ENCODE results near the gene SLC35E2B. TPM values are rescaled to one million over a fixed set of nuclear protein-coding genes. Genes with fewer than 3 reads are reported as not detected.

Gene SLC35E2B
- total RNA-seq, 1 experiment from 2014 or later: 41.7 TPM

DNA sequence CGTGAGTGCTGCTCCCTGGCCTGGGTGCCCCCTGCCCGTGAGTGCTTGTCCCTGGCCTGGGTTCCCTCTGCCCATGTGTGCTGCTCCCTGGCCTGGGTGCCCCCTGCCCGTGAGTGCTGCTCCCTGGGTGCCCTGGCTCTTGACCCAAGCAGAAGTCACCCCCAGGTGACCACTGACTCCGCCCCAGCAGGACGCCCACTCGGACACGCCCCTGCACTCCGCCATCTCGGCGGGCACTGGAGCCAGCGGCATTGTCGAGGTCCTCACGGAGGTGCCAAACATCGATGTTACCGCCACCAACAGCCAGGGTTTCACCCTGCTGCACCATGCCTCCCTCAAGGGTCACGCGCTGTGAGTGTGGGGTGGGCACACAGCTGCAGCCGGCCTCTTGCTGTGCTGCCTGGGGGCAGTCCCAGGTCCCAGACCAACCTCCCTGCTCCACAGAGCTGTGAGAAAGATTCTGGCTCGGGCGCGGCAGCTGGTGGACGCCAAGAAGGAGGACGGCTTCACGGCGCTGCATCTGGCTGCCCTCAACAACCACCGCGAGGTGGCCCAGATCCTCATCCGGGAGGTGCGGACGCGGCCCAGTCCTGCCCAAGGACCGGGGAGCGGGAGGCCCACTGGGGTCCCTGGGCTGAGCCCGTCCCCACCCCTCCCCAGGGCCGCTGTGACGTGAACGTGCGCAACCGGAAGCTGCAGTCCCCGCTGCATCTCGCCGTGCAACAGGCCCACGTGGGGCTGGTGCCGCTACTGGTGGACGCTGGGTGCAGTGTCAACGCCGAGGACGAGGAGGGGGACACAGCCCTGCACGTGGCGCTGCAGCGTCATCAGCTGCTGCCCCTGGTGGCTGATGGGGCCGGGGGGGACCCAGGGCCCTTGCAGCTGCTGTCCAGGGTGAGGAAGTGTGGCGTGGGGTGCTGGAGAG is 64.5 kb downstream of the SLC35E2B start:
- H4K5ac ChIP-seq (ENCODE audit: insufficient read length, low read depth, low read length): no peak overlapping the region
- H3K56ac ChIP-seq (ENCODE audit: insufficient read length, low read depth, low read length): no peak overlapping the region
- no peak overlapping the region for H2BK12ac ChIP-seq (ENCODE audit: insufficient read length, low read depth, low read length)
- no peak overlapping the region for H3K27ac Mint-ChIP-seq
- no peak overlapping the region for H4K91ac ChIP-seq (ENCODE audit: insufficient read length, low read depth, low read length)
- no peak overlapping the region for H3K18ac ChIP-seq (ENCODE audit: insufficient read length, low read depth, low read length)
- DNase-seq: peak; percentile 28
- WGBS (ENCODE audit: extremely low coverage, insufficient read length, low lambda C conversion rate): no CpG with 5 or more reads among the region's 53 CpGs
- H4K20me1 ChIP-seq (ENCODE audit: control insufficient read depth, insufficient read depth, insufficient read length): no peaks in the 10 kb centered on the region
- H3K27me3 Mint-ChIP-seq (ENCODE audit: low read depth): peaks cover 12% of the 10 kb centered on the region
- no peaks in the 10 kb centered on the region; the same call in 1 of the 2 replicates for H3K27me3 ChIP-seq (ENCODE audit: insufficient read depth, low read length)
- no peak overlapping the region for H2BK5ac ChIP-seq (ENCODE audit: insufficient read length, low read length)
- no peak overlapping the region for H2BK120ac ChIP-seq (ENCODE audit: low read depth, low read length, poor library complexity, severe bottlenecking)
- H3K9me3 Mint-ChIP-seq: no peaks in the 10 kb centered on the region
- no peak overlapping the region for H3K23ac ChIP-seq (ENCODE audit: insufficient read length, low read depth, low read length)
- no peak overlapping the region for H4K8ac ChIP-seq (replicated peaks; ENCODE audit: insufficient read length, low read depth, low read length)
- no peak overlapping the region for H3T11ph ChIP-seq (ENCODE audit: low read length)
- H3K9ac ChIP-seq (ENCODE audit: extremely low read depth, insufficient read length, low read length): no peak overlapping the region
- no peak overlapping the region for H3K27ac ChIP-seq (ENCODE audit: insufficient read length, low read depth, low read length)
- H3K4ac ChIP-seq (ENCODE audit: low read depth, low read length): no peak overlapping the region
- TF ChIP-seq, protein P1, sequence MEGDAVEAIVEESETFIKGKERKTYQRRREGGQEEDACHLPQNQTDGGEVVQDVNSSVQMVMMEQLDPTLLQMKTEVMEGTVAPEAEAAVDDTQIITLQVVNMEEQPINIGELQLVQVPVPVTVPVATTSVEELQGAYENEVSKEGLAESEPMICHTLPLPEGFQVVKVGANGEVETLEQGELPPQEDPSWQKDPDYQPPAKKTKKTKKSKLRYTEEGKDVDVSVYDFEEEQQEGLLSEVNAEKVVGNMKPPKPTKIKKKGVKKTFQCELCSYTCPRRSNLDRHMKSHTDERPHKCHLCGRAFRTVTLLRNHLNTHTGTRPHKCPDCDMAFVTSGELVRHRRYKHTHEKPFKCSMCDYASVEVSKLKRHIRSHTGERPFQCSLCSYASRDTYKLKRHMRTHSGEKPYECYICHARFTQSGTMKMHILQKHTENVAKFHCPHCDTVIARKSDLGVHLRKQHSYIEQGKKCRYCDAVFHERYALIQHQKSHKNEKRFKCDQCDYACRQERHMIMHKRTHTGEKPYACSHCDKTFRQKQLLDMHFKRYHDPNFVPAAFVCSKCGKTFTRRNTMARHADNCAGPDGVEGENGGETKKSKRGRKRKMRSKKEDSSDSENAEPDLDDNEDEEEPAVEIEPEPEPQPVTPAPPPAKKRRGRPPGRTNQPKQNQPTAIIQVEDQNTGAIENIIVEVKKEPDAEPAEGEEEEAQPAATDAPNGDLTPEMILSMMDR (conservative IDR thresholded peaks at IDR 0.05): no peak
- H3K4me3 Mint-ChIP-seq: no peak overlapping the region
- H3K14ac ChIP-seq (ENCODE audit: insufficient read depth, low read length): no peak overlapping the region; the same call in 1 of the 2 replicates
- no peaks in the 10 kb centered on the region for H3K79me2 ChIP-seq (ENCODE audit: insufficient read depth, low read length)
- no peak overlapping the region for H2BK15ac ChIP-seq (ENCODE audit: low read depth, low read length)
- peaks cover 2% of the 10 kb centered on the region in 2 experiments; a peak in 2 of 4 replicates for H3K4me1 Mint-ChIP-seq
- H3K4me2 ChIP-seq (ENCODE audit: insufficient read depth, insufficient read length, low read length): no peak overlapping the region
- no peaks in the 10 kb centered on the region for H3K36me3 Mint-ChIP-seq (ENCODE audit: insufficient read depth in 1 of 3, low read depth in 3 of 3)
- H2AK5ac ChIP-seq (ENCODE audit: insufficient read length, low read length): no peak overlapping the region
- H3K9me3 ChIP-seq (ENCODE audit: control insufficient read depth, low read depth, low read length): no peaks in the 10 kb centered on the region
- no peaks in the 10 kb centered on the region for H3K79me1 ChIP-seq (ENCODE audit: insufficient read depth, low read depth, low read length, poor library complexity, severe bottlenecking)
- H3K4me1 ChIP-seq (ENCODE audit: insufficient read depth, low read length): no peaks in the 10 kb centered on the region
- no peak overlapping the region for H2AFZ ChIP-seq (ENCODE audit: low read length)
- H3K23me2 ChIP-seq (ENCODE audit: insufficient read length, low read depth, low read length, poor library complexity, severe bottlenecking): peaks cover 7% of the 10 kb centered on the region
- H2BK20ac ChIP-seq (ENCODE audit: low read depth, low read length, poor library complexity, severe bottlenecking): no peak overlapping the region
